Medulla oblongata (tissue), 1 donor: ENCODE data around the gene NDC80.
A peak's percentile ranks its signal among the peaks of the same experiment; 100 is the strongest.

Source experiments
- DNase-seq: peaks from one replicate; pipeline ENCODE4 v3.0.0-alpha.2; 2015; ENCODE audit errors: extremely low spot score

Gene NDC80

DNA sequence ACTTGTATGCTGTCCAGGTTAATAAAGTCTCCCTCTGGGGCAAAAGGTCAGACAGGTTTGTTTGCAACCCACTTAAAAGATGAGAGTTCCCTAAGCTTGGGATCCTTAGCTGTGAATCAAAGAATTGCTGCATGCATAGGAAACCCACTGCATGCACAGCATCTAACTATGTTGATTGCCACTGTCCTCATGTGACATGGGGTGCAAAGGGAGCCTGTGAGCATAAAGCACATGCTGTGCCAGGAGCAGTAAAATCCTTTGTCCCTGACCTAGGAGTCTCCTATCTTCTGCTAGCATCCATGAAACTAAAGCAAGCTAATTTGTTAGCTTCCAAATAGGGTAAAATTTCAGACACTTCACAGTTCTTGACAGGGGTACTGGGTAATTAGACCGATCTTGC is 13.8 kb upstream of the NDC80 start:
- no peak for DNase-seq

DNA sequence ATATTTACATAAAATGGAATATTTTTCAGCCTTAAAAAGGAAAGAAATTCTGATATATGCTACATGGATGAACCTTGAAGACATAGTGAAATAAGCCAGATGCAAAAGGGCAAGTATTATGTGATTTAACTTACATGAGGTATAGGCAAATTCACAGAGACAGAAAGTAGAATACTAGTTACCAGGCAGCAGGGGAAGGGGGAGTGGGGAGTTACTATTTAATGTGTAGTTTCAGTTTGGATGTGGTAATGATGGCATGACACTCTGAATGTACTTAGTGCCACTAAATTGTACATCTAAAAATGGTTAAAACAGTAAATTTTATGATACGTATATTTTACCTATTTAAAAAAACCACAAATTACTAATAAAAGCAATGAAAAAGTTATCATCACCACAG is 12.1 kb upstream of the NDC80 start:
- DNase-seq: no peak

DNA sequence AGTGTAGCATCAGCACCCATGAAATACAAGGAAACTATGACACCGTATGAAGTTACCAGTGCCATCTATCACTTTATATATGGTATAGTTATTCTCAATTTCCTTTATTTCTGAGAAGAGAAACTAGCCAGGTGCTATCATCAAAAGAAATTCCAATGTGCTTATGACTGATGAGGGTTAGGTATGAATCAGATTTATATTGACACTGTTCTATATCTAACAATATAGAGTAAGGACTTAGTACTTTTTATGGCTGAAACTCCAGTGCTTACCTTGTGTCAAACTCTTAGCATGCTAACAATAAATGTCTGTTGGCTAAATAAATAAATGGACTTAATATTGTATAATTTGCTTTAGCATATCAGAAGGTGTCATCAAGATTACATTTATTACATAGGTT is 7.0 kb upstream of the NDC80 start:
- DNase-seq: no peak

DNA sequence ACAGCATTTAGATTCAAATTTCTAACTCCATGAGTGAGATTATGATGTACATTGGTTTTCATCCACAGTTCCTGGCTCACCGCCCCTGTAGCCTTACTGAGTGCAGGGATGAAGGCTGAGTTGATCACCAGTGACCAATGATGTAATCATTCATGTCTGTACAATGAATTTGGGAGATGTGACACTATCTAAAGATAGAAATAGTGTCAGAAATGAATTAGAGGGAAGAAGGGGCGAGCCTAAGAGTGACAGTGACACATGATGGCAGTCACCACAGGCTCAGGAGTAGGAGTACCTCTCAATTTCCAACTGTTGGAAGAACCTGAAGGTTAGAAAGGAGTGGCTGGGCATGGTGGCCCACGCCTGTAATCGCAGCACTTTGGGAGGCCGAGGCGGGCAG is 3.2 kb upstream of the NDC80 start:
- DNase-seq: no peak

DNA sequence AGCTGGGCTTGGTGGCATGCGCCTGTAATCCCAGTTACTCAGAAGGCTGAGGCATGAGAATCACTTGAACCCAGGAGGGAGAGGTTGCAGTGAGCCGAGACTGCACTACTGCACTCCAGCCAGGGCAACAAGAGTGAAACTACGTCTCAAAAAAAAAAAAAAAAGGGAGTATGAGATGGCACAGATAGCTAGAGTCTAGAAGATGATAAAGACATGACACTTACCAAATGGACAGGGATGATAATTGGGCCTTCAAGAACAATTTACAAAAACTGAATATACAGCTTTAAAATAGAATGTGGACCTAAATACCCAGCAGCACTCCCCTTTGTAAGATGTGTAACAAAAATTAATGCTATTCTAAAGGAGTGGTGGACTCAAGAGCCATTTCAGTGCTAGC is 2.8 kb upstream of the NDC80 start:
- no peak for DNase-seq

DNA sequence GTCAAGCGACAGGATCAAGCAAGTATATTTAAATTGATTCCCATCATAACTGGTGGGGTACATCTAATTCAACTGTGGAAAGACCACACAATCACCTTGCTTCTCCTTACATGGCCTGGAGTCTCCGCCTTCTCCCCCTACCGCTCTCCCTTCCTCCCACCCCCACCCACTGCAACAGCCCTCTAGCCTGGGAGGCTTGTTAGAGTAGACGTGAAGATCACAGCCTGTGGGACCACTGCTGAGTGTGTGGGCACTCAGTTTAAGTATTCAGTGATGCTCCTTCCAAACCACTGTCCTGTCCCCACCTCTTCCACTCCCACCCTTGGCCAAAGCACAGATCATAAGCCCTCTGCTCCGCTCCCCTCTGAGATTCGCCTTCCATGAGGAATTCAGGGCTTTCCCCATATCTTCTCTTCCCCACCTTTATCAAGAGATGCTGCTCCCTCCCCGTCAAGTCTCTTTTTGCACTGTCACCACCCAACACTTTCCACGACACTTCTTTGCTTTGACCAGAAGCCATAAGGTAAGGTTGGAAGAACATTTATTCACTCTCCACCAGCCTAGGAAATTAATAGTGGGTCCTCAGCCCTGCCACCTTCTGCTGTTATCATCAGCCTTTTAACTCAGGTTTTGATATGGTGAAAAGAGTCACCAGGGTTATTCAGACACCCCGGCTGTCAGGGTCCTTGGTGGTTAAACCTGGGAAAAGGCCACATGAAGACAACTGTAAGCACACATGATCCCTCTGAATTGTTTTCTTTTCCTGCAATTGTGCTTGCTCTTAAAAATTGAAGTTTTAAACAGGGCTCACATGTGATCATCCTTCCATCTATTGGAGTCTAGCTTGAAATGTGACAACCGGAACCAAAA is 1.8 kb upstream of the NDC80 start:
- no peak for DNase-seq

DNA sequence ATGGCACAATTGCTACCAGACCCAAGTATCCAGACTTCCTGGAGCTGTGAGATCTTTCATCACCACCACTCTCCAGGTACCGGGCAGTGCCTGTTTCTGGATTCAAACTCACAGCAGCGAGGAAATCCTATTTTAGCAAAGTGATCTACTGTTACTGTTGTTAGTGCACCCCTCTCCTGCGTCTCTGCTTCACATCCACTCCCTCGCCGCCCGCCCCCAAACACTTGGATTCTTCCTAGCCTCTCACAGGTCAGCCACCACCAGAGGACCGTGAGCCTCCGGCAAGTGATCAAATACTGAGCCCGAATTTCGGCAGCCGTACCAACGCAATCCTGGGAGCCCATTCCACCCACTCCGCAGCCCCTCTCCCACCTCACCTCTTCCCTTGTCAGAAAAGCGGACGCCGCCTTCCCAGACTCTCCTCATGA is 571 bp upstream of the NDC80 start:
- peak; percentile 68 for DNase-seq

DNA sequence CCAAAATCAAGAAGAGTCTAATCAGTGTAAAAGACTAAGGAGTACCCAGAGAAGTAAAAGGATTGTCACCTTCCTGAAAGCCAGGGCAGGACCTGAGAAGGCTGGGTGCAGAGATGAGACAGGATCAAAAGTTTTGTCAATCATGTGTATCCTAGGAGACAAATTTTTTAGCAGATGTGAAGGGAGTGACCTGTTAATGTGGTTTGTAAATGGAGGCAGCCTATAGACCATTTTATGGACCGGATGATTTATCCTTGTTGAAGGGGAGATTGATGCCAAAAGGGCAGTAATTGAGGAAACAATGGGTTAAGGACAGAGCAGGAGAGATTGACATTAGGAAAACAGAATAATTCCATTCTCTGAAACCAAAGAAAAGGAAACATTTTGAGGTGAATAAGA is 813 bp downstream of the NDC80 start:
- no peak for DNase-seq

DNA sequence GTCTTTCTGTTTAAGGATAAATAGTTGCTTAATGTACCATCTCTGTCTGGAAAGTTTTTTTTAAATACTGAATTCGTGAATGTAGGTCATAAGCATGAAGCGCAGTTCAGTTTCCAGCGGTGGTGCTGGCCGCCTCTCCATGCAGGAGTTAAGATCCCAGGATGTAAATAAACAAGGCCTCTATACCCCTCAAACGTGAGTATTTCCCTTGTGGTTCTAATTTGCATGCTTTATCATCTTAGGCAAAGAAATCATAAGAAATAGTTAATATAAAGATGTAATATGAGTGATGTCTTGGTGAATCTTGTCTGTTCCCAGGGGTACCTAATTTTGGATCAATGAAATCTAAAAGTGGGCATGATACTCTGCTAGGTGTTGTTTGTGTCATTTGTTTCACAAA is 1.5 kb downstream of the NDC80 start:
- no peak for DNase-seq

DNA sequence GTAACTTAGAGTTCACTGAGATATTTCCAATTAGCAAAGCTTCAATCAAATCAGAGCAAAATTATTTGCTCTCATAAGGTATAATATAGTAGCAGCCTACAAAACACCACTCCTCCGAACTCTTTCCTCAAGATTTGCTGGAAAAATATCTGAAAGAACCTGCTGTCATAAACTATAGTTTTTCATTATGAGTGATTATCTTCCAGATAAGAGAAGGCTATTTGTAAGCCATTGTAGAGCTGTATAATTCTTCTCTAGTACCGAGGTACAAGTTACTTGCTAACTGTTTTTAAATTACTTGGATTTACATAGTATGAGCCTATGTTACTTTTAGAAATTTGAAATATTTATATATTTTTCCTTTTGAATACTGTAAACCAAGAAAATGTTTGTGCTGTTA is 2.1 kb downstream of the NDC80 start:
- DNase-seq: no peak

DNA sequence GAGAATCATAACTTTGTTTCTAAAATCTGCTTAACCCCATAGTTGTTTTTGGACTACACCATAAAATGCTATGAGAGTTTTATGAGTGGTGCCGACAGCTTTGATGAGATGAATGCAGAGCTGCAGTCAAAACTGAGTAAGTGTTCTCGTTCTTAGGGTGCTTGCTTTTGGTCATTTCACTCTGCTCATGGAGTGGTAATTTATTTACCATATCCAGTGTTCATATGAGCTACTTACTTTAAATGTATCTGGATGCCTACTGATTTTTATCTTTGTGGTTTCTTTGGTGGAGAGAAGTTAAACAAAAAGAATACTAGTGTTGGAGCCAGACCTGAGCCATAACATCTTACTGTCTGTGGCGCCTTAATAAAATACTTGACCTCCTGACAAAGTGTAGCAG is 16.4 kb downstream of the NDC80 start:
- DNase-seq: no peak

DNA sequence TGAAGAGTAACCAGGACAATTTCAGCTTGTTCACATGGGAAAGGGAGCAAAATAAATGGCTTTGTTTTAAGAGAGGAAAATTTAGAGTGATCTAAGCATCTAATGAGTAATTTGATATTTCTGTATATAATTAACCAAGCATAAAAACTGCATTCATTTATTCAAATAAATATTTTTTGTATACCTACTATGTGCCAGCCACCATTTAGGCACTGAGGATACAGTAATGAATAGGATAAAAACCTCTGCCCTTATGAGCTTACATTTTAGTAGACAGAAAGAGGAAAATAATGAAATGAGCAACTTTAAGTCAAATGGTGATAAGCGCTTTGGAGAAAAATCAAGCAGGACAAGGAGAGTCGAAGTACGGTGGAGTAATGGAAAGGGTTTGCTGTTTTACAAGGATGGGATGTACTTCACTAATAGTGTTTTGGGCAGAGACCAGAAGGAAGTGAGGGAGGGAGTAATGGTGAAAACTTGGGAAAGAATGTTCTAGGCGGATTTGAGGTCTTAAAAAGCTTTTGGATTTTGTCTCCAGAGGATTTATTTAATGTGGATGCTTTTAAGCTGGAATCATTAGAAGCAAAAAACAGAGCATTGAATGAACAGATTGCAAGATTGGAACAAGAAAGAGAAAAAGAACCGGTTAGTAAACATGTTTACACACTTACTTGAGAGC is 17.4 kb downstream of the NDC80 start:
- DNase-seq: no peak

DNA sequence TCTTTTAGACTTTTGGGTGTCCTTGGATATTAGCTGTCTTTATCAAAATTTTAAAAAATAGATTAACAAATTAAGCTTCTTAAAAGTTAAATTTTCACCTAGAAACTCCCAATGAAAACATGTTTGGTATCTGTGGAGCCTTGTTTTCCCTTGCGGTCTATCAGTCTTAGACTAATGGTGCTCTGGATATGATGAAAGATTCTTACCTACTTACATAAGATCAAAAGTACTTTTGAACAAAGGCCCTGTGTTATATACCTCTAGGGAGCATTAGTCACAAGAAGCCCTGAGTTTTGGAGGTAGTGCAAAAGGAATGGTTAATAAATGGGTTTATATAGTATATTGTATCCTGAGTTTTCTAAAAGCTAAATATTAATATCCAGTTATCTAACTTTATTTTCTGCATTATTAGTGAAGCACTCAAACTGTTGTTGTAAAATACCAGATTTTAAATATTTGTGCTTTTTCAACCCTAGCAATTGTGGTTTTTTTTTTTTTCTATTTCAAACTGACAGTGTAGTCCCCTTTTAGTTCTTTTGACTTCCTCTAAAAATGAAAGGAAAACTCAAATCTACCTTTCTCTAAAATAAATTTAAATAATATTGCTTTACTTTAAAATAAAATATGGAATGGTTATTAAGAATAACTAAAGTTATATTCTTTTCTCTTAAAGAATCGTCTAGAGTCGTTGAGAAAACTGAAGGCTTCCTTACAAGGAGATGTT is 18.1 kb downstream of the NDC80 start:
- DNase-seq: no peak

DNA sequence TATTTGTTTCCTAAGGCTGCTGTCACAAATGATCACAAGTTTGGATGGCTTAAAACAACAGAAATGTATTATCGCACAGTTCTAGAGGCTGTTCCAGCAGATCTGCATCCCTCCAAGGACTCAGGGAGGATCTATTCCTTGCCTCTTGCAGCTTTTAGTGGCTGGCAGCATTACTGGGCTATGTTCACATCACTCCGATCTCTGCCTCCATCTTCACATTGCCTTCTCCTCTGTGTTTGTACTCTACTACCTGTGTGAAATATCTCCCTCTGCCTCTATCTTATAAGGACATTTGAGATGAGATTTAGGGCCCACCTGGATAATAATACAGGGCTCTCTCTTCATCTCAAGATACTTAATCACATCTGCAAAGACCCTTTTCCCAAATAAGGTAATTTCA is 18.9 kb downstream of the NDC80 start:
- no peak for DNase-seq

DNA sequence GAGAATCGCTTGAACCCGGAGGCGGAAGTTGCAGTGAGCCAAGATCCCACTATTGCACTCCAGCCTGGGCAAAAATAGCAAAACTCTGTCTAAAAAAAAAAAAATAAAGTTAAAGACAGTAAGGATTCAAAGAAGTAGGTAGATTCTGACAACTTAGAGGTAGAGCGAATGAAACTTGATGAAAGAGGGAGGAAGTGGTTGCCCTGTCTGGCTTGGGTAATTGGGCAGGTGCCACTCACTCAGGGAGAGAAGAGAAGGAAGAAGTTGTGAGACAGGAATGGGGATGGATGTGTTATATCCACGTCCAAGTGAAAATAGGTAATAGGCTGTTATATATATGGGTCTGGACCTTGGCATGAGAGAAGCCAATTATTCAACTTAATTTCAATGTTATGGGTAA is 26.3 kb downstream of the NDC80 start:
- DNase-seq: no peak

DNA sequence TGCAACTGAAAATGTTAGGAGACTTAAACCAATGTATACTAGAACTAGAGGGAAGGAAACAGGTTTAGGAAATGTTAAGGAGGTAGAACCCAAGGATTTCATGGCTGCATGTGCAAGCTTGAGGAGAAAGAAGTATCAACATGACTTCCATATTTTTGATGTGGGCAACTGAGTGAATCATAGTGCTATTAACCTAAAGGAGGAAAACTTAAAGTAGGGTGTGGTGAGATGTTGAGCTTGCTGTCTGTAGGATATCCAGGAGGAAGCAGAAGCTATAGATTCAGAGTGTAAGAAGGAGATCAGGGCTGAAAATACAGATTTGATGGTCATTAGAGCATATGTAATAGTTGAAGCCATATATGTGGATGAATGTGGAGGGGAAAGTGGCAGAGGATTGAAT is 31.5 kb downstream of the NDC80 start:
- no peak for DNase-seq

DNA sequence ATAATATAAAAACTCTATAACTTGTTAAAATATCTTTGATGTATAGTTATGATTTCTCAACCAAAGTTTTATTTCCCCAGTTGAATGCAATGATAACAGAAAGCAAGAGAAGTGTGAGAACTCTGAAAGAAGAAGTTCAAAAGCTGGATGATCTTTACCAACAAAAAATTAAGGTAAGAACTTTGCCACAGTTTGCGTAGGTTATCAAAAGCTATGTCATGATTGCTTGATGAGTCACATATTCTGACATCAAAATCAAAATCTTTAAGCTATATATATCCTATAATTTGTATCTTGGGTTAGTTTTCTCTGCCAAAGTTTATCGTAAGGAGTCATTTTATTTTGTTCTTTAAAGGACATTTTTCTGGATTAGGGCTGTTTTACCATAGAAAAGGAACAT is 35.0 kb downstream of the NDC80 start:
- no peak for DNase-seq

DNA sequence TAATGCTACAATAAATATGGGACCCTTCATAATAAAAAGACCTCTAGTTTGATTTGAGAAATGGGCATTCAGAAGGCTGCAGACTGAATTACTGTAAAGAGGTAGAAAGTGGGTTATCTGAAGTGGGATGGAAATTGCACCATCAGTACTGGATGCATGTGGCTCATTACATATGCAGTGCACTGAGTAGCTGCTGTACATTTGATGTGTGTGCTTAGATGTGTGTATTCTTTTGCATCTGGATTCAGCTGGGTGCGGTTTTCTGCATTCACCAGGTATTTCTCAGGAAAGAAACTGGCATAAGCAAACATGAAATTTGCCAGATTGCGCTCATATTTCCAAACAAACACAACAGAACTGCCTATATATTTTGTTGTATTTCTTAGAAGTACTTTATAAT is 38.2 kb downstream of the NDC80 start:
- no peak for DNase-seq

DNA sequence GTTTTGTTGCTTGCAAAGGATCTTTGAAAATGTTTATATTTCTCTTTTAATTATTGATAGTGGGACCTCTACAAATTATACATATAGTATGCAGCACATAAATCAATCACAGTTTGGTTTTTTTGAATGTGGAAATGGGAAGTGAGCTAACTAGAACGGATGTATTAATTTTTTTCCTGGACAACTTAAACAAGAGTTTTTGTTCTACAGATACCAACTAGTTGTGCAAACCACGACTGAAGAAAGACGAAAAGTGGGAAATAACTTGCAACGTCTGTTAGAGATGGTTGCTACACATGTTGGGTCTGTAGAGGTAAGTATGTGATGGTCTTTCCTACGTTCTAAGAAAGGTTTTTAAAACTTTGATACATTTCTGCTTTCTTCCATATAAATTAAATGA is 39.2 kb downstream of the NDC80 start:
- DNase-seq: no peak

DNA sequence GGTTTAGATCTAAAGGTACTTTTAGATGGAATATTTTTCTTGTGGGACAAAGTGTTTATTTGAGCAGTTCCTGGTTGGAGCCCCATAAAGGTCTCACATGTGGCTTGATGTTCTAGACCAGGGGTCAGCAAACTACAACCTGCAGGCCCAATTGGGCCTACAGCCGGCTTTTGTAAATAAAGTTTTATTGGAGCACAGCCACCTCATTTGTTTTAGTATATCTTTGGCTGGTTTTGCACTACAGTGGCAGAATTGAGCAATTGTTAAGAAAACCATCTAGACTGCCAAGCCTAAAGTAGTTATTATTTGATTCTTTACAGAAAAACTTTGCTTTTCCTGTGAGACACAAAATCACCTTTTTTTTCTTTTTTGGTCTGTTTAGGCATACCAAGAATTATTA is 41.6 kb downstream of the NDC80 start:
- DNase-seq: no peak

DNA sequence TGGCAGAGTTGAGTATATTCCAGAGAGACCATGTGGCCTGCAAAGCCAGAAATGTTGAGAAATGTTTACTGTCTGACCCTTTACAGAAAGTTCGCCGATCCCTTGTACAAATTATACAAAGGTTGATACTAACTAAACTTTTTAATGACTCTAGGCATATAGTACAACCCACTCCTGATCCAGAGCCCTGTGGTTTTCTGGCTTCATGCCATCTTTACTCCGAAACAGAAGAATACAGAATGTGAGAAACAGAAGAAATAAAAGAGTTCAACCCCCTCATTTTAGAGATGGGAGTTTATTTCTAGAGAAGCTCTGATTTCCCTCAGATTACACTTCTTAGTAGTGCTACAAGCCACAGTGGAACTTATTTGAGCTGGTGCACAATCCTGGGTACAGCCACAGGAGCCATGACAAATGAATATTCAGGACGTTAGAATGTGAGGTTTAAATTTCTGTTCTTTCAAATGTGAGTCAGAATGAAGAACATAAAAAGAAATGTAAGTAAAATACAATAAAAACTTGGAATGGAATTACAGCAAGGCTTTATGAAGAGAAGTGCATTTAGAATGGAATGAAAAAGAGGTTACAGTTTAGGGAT is 46.1 kb downstream of the NDC80 start:
- DNase-seq: no peak

DNA sequence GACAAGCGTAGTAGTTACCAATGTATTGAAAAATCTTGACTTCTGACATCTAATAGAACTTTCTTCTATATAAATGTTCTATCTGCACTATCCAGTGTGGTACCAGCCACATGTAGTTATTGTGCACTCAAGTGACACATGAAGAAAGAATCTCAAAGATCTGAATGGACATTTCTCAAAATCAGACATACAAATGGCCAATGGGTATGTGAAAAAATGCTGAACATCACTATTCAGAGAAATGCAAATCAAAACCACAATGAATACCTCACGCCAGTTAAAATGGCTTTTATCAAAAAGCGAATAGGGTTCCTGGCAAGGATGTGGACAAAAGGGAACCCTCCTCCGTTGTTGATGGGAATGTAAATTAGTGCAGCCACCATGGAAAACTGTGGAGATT is 46.7 kb downstream of the NDC80 start:
- no peak for DNase-seq
